Activated CD4-positive, CD25-positive, alpha-beta regulatory T cell treated with anti-CD3 and anti-CD28 coated beads, Interleukin-2, amount 50 U/mL, for 24 hours (primary cell): ENCODE results near the gene SLC29A3.
"Not testable (repeated sequence)": the region's sequence is repeated elsewhere in the genome, so short reads cannot be mapped to it uniquely, and the experiment has no call there.

Experiments
- ATAC-seq, 2 donors: fragments of 150-1000 bp; cut with Tn5 transposase; one replicate each; pipeline ENCODE4 v1.10.0; 2021; ENCODE audit warnings: mild to moderate bottlenecking in 1 of 2, moderate library complexity in 1 of 2

The SLC29A3 gene

GRCh38 chr10:71319042-71319799 is at the start of gene SLC29A3:
Gene SLC29A3 (plus strand): TSS chr10:71319259. CDS start chr10:71319310, 51 bp downstream.
- ATAC-seq: peak; percentile 86 to 87

GRCh38 chr10:71269301-71270288 is 49.5 kb upstream of the SLC29A3 start:
- no peak for ATAC-seq

GRCh38 chr10:71270301-71271220 is 48.5 kb upstream of the SLC29A3 start:
- peak in 1 of 2 donors; percentile 63 for ATAC-seq

GRCh38 chr10:71271662-71272055 is 47.4 kb upstream of the SLC29A3 start:
- no peak for ATAC-seq

GRCh38 chr10:71272056-71272771 is 46.8 kb upstream of the SLC29A3 start:
- no peak for ATAC-seq

- not testable (repeated sequence) for ATAC-seq
Measured at GRCh38 chr10:71272974-71273373, 46.1 kb upstream of the SLC29A3 start.

- no peak for ATAC-seq
Measured at GRCh38 chr10:71273506-71273905, 45.6 kb upstream of the SLC29A3 start.

GRCh38 chr10:71274901-71275796 is 43.9 kb upstream of the SLC29A3 start:
- no peak for ATAC-seq

- no peak for ATAC-seq
Measured at GRCh38 chr10:71276873-71277272, 42.2 kb upstream of the SLC29A3 start.

- ATAC-seq: no peak
Measured at GRCh38 chr10:71277914-71278665, 41.0 kb upstream of the SLC29A3 start.

- no peak for ATAC-seq
Measured at GRCh38 chr10:71278691-71279588, 40.1 kb upstream of the SLC29A3 start.

- no peak for ATAC-seq
Measured at GRCh38 chr10:71279590-71280170, 39.4 kb upstream of the SLC29A3 start.

GRCh38 chr10:71280216-71280615 is 38.8 kb upstream of the SLC29A3 start:
- ATAC-seq: no peak

- ATAC-seq: no peak
Measured at GRCh38 chr10:71280825-71281224, 38.2 kb upstream of the SLC29A3 start.

- no peak for ATAC-seq
Measured at GRCh38 chr10:71281646-71282322, 37.3 kb upstream of the SLC29A3 start.

- ATAC-seq: no peak
Measured at GRCh38 chr10:71282323-71282680, 36.8 kb upstream of the SLC29A3 start.

GRCh38 chr10:71283410-71283809 is 35.6 kb upstream of the SLC29A3 start:
- ATAC-seq: no peak

GRCh38 chr10:71283876-71284275 is 35.2 kb upstream of the SLC29A3 start:
- ATAC-seq: no peak
